ENCODE measurements around the gene SLC4A2.
"Not testable (repeated sequence)": the region's sequence is repeated elsewhere in the genome, so short reads cannot be mapped to it uniquely, and the experiment has no call there.

The SLC4A2 gene

DNA sequence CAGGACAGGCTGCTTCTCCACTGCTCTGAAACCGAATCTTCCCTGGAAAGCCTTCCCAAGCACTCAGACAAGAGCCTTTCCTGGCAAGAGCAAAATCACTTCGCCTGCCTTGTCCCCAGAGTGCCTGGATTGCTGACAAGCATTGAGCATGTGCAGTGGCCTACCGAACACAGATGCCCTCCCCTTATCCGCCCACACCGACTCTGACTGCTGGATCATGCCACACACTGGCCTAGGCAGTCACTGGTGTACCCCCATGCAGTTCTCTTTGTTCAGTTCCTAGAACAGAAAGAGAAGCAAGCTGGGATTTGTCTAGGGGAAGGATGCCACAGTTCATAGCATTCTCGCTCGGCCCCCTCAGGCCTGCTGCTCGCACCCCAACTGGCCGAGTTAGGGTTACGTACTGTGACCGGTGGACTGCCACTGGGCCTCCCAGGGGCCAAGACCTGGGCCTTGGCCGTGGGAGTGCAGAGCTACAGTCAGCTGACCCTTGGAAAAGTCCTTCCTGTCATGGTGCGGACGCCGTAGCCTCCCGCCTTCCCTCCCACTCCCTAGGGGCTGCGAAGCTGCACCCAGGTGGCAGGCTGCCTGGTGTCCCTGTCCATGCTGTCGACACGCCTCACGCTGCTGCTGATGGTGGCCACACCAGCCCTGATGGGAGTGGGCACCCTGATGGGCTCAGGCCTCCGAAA is 24.2 kb upstream of the SLC4A2 start:
- no peak for DNase-seq (ENCODE audit: extremely low read depth, low read depth)
- TF ChIP-seq, protein P1, sequence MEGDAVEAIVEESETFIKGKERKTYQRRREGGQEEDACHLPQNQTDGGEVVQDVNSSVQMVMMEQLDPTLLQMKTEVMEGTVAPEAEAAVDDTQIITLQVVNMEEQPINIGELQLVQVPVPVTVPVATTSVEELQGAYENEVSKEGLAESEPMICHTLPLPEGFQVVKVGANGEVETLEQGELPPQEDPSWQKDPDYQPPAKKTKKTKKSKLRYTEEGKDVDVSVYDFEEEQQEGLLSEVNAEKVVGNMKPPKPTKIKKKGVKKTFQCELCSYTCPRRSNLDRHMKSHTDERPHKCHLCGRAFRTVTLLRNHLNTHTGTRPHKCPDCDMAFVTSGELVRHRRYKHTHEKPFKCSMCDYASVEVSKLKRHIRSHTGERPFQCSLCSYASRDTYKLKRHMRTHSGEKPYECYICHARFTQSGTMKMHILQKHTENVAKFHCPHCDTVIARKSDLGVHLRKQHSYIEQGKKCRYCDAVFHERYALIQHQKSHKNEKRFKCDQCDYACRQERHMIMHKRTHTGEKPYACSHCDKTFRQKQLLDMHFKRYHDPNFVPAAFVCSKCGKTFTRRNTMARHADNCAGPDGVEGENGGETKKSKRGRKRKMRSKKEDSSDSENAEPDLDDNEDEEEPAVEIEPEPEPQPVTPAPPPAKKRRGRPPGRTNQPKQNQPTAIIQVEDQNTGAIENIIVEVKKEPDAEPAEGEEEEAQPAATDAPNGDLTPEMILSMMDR (IDR thresholded peaks at IDR 0.05; ENCODE audit: low read depth, low read length), result no peak

DNA sequence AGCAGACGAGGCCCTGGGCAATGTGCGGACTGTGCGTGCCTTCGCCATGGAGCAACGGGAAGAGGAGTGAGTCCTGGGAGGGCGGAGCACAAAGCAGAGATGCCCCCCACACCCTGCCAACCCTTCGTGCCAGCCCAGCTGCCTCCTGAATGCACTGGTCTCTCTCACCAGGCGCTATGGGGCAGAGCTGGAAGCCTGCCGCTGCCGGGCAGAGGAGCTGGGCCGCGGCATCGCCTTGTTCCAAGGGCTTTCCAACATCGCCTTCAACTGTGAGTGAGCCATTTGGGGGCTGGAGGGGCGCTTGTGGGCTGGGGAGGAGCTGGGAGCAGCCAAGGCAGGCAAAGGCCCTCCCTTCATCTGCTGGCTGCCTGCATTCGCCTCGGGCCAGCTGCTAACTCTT is 23.5 kb upstream of the SLC4A2 start:
- DNase-seq (ENCODE audit: extremely low read depth, low read depth), result no peak
- TF ChIP-seq, protein P1 (IDR thresholded peaks at IDR 0.05; ENCODE audit: low read depth, low read length), result no peak

DNA sequence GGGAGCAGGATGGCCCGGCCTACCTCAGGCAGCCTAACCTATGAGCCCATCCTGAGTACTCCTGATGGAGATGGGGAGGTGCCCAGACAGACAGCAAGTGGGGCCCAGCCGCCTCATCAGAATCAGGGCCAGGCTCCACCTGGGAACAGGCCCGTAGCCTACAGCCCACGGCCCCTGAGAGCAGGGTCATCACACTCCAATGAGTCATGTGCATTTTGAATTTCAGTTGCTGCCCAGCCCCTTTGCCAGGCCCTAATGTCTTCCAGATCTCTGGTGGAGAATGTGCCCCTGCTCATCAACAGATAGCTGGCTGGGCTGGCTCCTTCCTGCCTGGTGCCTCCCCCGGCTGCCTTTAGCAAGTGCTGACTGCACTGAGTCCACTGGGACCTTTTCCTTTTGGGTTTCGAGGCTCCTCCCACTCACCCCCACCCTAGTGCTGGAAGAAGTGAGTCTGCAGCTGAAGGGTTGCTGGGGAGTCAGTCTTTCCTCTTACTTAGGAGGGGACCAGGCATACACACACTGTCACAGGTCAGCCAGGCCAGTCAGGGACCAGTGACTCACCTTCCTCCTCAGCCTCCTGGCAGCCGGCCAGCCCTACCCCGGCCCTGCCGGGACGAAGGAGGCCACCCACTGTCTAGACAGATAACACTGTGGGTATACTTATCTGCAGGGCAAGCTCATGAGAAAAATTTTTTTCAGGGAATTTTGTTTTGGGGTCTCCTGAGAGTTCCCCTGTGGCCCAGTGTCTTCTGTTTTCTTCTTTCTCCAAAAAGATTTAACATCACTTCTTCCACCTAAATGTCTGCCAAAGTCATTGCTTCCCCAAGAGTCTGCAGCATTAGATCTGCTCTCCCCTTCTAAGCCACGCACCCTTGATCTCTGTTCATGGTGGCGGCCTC is 20.2 kb upstream of the SLC4A2 start:
- DNase-seq (ENCODE audit: extremely low read depth, low read depth), result no peak
- TF ChIP-seq, protein P1 (IDR thresholded peaks at IDR 0.05; ENCODE audit: low read depth, low read length), result no peak

DNA sequence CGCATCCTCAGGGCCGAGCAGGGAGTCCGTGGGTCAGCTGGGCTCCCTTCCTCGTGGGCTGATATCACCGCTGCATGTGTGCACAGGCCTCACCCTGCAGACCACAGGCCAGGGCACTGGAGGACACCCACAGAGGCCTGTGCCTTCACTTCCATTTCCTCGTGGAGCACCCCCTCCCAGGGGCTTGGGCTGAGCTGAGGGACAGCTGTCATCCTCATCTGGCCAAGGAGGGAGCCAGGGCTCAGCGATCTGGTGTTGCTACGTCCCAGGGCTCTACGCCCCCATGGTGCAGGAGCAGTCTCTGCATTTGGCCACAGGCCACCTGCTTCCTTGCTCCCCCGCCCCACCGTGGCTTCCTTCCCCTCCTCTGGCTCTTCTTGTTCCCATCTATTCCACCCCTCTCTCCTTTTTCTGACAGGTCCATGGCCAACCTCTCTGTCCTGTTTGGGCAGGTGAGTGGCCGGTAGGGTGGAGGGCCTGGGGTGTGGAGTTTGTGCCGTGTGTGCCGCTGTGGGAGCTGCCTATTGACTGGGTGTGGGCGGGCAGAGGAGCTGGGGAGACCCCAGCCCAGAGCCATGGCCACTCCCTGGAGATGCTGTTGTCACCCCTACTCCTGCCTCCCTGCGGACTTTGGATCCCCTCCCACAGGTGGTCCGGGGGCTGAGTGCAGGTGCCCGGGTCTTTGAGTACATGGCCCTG is 19.4 kb upstream of the SLC4A2 start:
- DNase-seq (ENCODE audit: extremely low read depth, low read depth), result no peak

DNA sequence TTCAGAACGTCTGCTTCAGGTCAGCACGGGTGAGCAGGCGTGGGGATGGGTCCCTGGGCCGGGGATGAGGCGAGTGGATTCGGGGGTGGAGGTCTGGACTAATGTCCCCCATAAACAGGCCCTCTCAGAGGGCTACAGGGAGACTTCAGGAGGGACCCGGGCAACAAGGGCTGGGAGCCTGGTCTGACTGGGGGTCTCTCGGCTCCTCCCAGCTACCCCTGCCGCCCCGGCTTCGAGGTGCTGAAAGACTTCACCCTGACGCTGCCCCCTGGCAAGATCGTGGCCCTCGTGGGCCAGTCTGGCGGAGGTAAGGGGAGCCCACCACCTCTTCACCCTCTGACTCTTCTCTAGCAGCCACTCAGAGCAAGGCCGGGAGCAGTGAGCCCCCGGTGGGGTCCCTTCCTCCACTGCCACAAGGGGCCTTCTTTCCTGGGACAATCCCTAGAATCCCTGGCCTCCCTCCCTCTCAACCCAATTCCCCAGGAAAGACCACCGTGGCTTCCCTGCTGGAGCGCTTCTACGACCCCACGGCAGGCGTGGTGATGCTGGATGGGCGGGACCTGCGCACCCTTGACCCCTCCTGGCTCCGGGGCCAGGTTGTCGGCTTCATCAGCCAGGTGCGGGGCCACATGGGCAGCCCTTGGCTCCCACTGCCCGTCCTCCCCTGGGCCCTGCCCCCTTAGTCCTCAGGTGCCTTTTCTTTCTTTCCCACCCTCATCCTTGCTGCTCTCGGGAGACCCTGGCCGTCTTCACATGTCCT is 18.6 kb upstream of the SLC4A2 start:
- TF ChIP-seq, protein P1 (IDR thresholded peaks at IDR 0.05; ENCODE audit: low read depth, low read length), result no peak
- DNase-seq (ENCODE audit: extremely low read depth, low read depth), result no peak

More for the DNA sequence above, 19.4 kb upstream of the SLC4A2 start:
- TF ChIP-seq, protein P1 (IDR thresholded peaks at IDR 0.05; ENCODE audit: low read depth, low read length), result no peak

DNA sequence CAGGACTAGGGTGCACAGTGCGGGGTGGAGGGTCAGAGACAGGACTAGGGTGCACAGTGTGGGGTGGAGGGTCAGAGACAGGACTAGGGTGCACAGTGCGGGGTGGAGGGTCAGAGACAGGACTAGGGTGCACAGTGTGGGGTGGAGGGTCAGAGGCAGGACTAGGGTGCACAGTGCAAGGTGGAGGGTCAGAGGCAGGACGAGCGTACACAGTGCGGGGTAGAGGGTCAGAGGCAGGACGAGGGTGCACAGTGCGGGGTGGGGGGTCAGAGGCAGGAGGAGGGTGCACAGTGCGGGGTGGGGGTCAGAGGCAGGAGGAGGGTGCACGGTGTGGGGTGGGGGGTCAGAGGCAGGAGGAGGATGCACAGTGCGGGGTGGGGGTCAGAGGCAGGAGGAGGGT is 15.9 kb upstream of the SLC4A2 start:
- DNase-seq (ENCODE audit: extremely low read depth, low read depth), result not testable (repeated sequence)

DNA sequence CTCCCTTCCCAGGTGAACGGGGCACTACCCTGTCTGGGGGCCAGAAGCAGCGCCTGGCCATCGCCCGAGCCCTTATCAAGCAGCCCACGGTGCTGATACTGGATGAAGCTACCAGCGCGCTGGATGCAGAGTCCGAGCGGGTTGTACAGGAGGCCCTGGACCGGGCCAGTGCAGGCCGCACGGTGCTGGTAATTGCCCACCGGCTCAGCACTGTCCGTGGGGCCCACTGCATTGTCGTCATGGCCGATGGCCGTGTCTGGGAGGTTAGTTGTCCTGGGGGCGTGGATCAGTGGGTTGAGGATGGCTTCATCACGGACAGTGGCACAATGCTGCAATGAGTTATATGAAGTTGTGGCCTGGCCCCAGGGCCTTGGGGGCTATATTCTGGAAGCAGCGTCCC is 15.4 kb upstream of the SLC4A2 start:
- TF ChIP-seq, protein P1 (IDR thresholded peaks at IDR 0.05; ENCODE audit: low read depth, low read length), result no peak

More for the DNA sequence above, 15.4 kb upstream of the SLC4A2 start:
- DNase-seq (ENCODE audit: extremely low read depth, low read depth), result no peak
